Mesendoderm (in vitro differentiated cells): ENCODE data around the gene DENND2C.

Experiments
- DNase-seq: peaks from one replicate; pipeline ENCODE4 v3.0.0; 2013
- H2AK5ac ChIP-seq: 2 replicates; pipeline ENCODE4 v1.6.1; 2013; ENCODE audit warnings: low read length, inconsistent platforms
- H2BK120ac ChIP-seq: 2 replicates; pipeline ENCODE4 v1.6.1; 2013; ENCODE audit warnings: low read depth, mild to moderate bottlenecking, low read length, moderate library complexity, mixed read lengths
- H2BK15ac ChIP-seq: replicated peaks from 2 replicates; pipeline ENCODE4 v1.6.1; 2013; ENCODE audit warnings: low read depth, mild to moderate bottlenecking, moderate library complexity
- H2BK5ac ChIP-seq: 2 replicates; pipeline ENCODE4 v1.6.1; 2013; ENCODE audit warnings: low read length, inconsistent platforms
- H3K18ac ChIP-seq: 2 replicates; pipeline ENCODE4 v1.6.1; 2013; ENCODE audit warnings: mild to moderate bottlenecking, low read length, mixed read lengths
- H3K23ac ChIP-seq: one replicate; pipeline ENCODE4 v1.6.1; 2013; ENCODE audit warnings: low read length
- H3K27ac ChIP-seq: 2 replicates; pipeline ENCODE4 v1.5.1; 2013; ENCODE audit warnings: low read depth, mild to moderate bottlenecking, inconsistent platforms, low read length, moderate library complexity
- H3K27me3 ChIP-seq: 2 replicates; pipeline ENCODE4 v1.6.1; 2013; ENCODE audit warnings: low read length, control low read depth, mild to moderate bottlenecking, inconsistent platforms; ENCODE audit not compliant: insufficient read depth, poor library complexity
- H3K36me3 ChIP-seq: 2 replicates; pipeline ENCODE4 v1.6.1; 2013; ENCODE audit warnings: low read length, inconsistent platforms; ENCODE audit not compliant: control insufficient read depth, insufficient read depth
- H3K4ac ChIP-seq: one replicate; pipeline ENCODE4 v1.6.1; 2013; ENCODE audit warnings: low read depth, mild to moderate bottlenecking, low read length, moderate library complexity
- H3K4me1 ChIP-seq: 2 replicates; pipeline ENCODE4 v1.6.1; 2013; ENCODE audit warnings: low read depth, low read length, inconsistent platforms; ENCODE audit not compliant: control insufficient read depth
- H3K4me2 ChIP-seq: 2 replicates; pipeline ENCODE4 v1.6.1; 2013; ENCODE audit warnings: low read length
- H3K4me3 ChIP-seq: 2 replicates; pipeline ENCODE4 v1.5.1; 2013; ENCODE audit warnings: mild to moderate bottlenecking, low read length
- H3K56ac ChIP-seq: one replicate; pipeline ENCODE4 v1.6.1; 2013; ENCODE audit warnings: low read length
- H3K79me1 ChIP-seq: 2 replicates; pipeline ENCODE4 v1.6.1; 2013; ENCODE audit warnings: low read length, inconsistent platforms
- H3K79me2 ChIP-seq: 2 replicates; pipeline ENCODE4 v1.6.1; 2013; ENCODE audit warnings: mild to moderate bottlenecking, low read length; ENCODE audit not compliant: control insufficient read depth, insufficient read depth
- H3K9ac ChIP-seq: 2 replicates; pipeline ENCODE4 v1.6.1; 2013; ENCODE audit warnings: low read length, inconsistent platforms
- H4K5ac ChIP-seq: one replicate; pipeline ENCODE4 v1.6.1; 2013; ENCODE audit warnings: low read length
- H4K8ac ChIP-seq: one replicate; pipeline ENCODE4 v1.6.1; 2013; ENCODE audit warnings: low read depth, mild to moderate bottlenecking, control low read depth, low read length, moderate library complexity
- WGBS: extraction: QIAGEN DNeasy Blood & Tissue Kit; methylation state at CpG from one replicate; pipeline ENCODE4 v1.1.7; 2013; ENCODE audit warnings: low lambda C conversion rate, missing lambda C conversion rate; ENCODE audit not compliant: insufficient coverage; ENCODE audit errors: extremely low coverage; 5-methylcytosine and 5-hydroxymethylcytosine counted together

DENND2C gene

DNA sequence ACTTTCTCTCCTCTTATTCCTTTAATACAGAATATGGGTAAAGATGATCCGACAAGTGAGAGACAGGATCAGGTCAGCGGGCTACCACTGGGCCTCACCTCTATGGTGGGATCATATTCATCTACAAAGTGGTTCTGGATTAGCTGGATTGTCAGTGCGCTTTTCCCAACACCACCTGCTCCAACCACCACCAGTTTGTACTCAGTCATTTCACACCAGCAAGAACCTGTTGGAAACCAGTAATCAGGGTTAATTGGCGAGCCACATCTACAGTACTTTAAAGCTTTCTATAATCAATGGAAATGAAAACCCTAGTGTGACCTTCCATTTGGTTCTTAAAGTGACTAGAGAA is 46.1 kb upstream of the DENND2C start:
- no peak overlapping the region for H2BK15ac ChIP-seq
- H4K5ac ChIP-seq: peak overlapping the region; percentile 97
- H3K79me2 ChIP-seq: peaks cover 12% of the 10 kb centered on the region
- H2AK5ac ChIP-seq: peak overlapping the region; percentile 17
- H3K18ac ChIP-seq: no peak overlapping the region
- H4K8ac ChIP-seq: no peak overlapping the region
- H3K56ac ChIP-seq: peak overlapping the region; percentile 96
- H2BK120ac ChIP-seq: no peak overlapping the region
- H3K9ac ChIP-seq: peak overlapping the region; percentile 99
- H3K23ac ChIP-seq: no peak overlapping the region
- no peaks in the 10 kb centered on the region for H3K4me1 ChIP-seq
- peak overlapping the region; percentile 95 for H3K4me3 ChIP-seq
- peak overlapping the region; percentile 19 for H3K4me2 ChIP-seq
- WGBS: no CpG with 5 or more reads among the region's 4 CpGs
- peak overlapping the region; percentile 61 for H3K27ac ChIP-seq
- DNase-seq: no peak
- no peak overlapping the region for H2BK5ac ChIP-seq
- H3K27me3 ChIP-seq: no peaks in the 10 kb centered on the region
- H3K4ac ChIP-seq: peak overlapping the region; percentile 28
- H3K36me3 ChIP-seq: peaks cover 6% of the 10 kb centered on the region
- H3K79me1 ChIP-seq: peaks cover 4% of the 10 kb centered on the region

- Histone ChIP-seq H2AK5ac (no peak overlapping the region), H3K27me3 (no peaks in the 10 kb centered on the region), H3K9ac (no peak overlapping the region), H2BK120ac (no peak overlapping the region), H2BK5ac (no peak overlapping the region), H3K4me2 (no peak overlapping the region), H4K5ac (no peak overlapping the region), H3K79me2 (peaks cover 12% of the 10 kb centered on the region), H3K4me1 (no peaks in the 10 kb centered on the region), H3K79me1 (peaks cover 4% of the 10 kb centered on the region), H2BK15ac (no peak overlapping the region), H3K23ac (no peak overlapping the region), H3K56ac (no peak overlapping the region), H3K27ac (no peak overlapping the region), H4K8ac (no peak overlapping the region), H3K18ac (no peak overlapping the region), H3K4me3 (no peak overlapping the region), H3K4ac (no peak overlapping the region), H3K36me3 (peaks cover 4% of the 10 kb centered on the region)
- WGBS: no CpG with 5 or more reads among the region's 4 CpGs
- DNase-seq: no peak
Measured at GRCh38 chr1:114712977-114713376, 43.1 kb upstream of the DENND2C start.

DNA sequence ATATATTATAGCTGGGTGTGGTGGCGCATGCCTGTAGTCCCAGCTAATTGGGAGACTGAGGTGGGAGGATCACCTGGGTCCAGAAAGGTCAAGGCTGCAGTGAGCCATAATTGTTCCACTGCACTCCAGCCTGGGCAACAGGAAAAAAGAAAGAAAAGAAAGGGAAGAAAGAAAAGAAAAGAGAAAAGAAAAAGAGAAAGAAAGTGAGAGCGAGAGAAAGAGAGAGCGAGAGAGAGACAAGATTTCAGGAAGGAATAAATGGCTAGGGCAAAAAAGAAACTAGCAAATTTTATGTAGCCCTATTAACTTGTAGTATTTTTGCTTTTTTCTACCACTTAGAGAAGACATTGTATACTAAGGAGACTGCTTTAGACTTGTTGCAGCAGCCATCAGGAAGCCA is 40.5 kb upstream of the DENND2C start:
- Histone ChIP-seq H3K56ac (no peak overlapping the region), H3K23ac (no peak overlapping the region), H3K9ac (no peak overlapping the region), H4K5ac (no peak overlapping the region), H3K36me3 (peaks cover 9% of the 10 kb centered on the region), H3K79me2 (peaks cover under 1% of the 10 kb centered on the region), H3K4ac (no peak overlapping the region), H4K8ac (no peak overlapping the region), H3K4me1 (no peaks in the 10 kb centered on the region), H3K4me3 (no peak overlapping the region), H3K18ac (no peak overlapping the region), H3K79me1 (peaks cover 4% of the 10 kb centered on the region), H3K27me3 (no peaks in the 10 kb centered on the region), H2BK120ac (no peak overlapping the region), H3K27ac (no peak overlapping the region), H2BK15ac (no peak overlapping the region), H2AK5ac (no peak overlapping the region), H2BK5ac (no peak overlapping the region), H3K4me2 (no peak overlapping the region)
- no peak for DNase-seq
- WGBS: 100% methylated on average over 2 of the region's 3 CpGs

GRCh38 chr1:114707604-114708003 is 37.8 kb upstream of the DENND2C start:
- no peak overlapping the region for H3K23ac ChIP-seq
- H3K79me1 ChIP-seq: no peaks in the 10 kb centered on the region
- H3K36me3 ChIP-seq: peaks cover 9% of the 10 kb centered on the region
- no peak overlapping the region for H4K5ac ChIP-seq
- no peak overlapping the region for H3K4me2 ChIP-seq
- no peak overlapping the region for H3K27ac ChIP-seq
- H3K27me3 ChIP-seq: no peaks in the 10 kb centered on the region
- no peak for DNase-seq
- no peak overlapping the region for H3K56ac ChIP-seq
- H3K18ac ChIP-seq: no peak overlapping the region
- no peak overlapping the region for H2BK120ac ChIP-seq
- H2BK5ac ChIP-seq: no peak overlapping the region
- H4K8ac ChIP-seq: no peak overlapping the region
- WGBS: no CpG with 5 or more reads among the region's 2 CpGs
- no peaks in the 10 kb centered on the region for H3K4me1 ChIP-seq
- H3K9ac ChIP-seq: no peak overlapping the region
- no peak overlapping the region for H2BK15ac ChIP-seq
- H2AK5ac ChIP-seq: no peak overlapping the region
- no peak overlapping the region for H3K4ac ChIP-seq
- H3K79me2 ChIP-seq: no peaks in the 10 kb centered on the region
- H3K4me3 ChIP-seq: no peak overlapping the region

DNA sequence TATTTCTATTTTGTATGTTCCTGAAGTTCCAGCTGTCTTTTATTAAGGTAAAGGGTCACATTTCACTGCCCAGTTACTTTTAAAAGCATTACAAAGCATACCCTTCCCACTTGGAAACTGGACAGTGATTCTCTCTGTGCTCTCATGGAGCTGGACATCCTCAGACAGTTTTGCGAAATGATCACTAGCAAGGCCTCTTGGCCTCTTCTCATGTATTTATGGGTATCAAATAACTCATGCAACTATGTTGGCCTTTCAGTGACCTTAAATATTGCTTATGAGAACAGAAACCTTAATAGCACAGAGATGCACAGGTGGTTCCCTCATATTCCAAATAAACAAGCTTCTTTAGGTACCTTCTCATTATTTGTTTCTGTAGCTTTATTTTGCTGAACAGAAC is 33.4 kb upstream of the DENND2C start:
- H3K9ac ChIP-seq: no peak overlapping the region
- H3K36me3 ChIP-seq: peaks cover 5% of the 10 kb centered on the region
- H3K79me2 ChIP-seq: no peaks in the 10 kb centered on the region
- no peak overlapping the region for H3K56ac ChIP-seq
- H3K27me3 ChIP-seq: no peaks in the 10 kb centered on the region
- DNase-seq: no peak
- no peaks in the 10 kb centered on the region for H3K4me1 ChIP-seq
- H3K27ac ChIP-seq: no peak overlapping the region
- no peak overlapping the region for H3K23ac ChIP-seq
- H3K4me3 ChIP-seq: no peak overlapping the region
- H2BK120ac ChIP-seq: no peak overlapping the region
- H2AK5ac ChIP-seq: no peak overlapping the region
- no peak overlapping the region for H3K4ac ChIP-seq
- no peak overlapping the region for H2BK15ac ChIP-seq
- no peak overlapping the region for H4K8ac ChIP-seq
- no peak overlapping the region for H3K18ac ChIP-seq
- no peak overlapping the region for H3K4me2 ChIP-seq
- no CpG with 5 or more reads among the region's 1 CpG for WGBS
- no peak overlapping the region for H4K5ac ChIP-seq
- no peak overlapping the region for H2BK5ac ChIP-seq
- no peaks in the 10 kb centered on the region for H3K79me1 ChIP-seq

DNA sequence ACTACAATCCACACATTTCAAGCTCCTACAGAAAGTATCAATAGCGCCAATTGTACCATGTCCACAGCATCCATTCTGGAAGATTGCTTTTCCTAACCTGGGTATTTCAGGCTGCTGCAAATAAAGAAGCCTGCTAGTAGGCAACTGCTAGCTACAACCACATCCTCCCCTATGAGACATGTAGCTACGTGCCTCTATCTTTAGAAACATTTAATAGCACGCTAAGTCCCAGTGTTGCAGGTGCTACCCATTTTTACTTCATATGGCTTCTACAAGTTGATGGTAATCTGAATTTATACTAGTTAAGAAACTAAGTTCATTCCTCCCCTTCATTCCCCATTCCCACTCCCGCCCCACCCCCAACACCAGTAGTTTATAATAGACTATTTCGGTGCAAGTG is 32.9 kb upstream of the DENND2C start:
- Histone ChIP-seq H3K4ac (no peak overlapping the region), H3K79me1 (no peaks in the 10 kb centered on the region), H3K4me3 (no peak overlapping the region), H3K18ac (no peak overlapping the region), H2AK5ac (no peak overlapping the region), H2BK120ac (no peak overlapping the region), H2BK5ac (no peak overlapping the region), H3K36me3 (peaks cover 3% of the 10 kb centered on the region), H4K8ac (no peak overlapping the region), H3K4me1 (no peaks in the 10 kb centered on the region), H3K4me2 (no peak overlapping the region), H3K23ac (no peak overlapping the region), H3K9ac (no peak overlapping the region), H3K27ac (no peak overlapping the region), H4K5ac (no peak overlapping the region), H2BK15ac (no peak overlapping the region), H3K79me2 (no peaks in the 10 kb centered on the region), H3K56ac (no peak overlapping the region), H3K27me3 (no peaks in the 10 kb centered on the region)
- no peak for DNase-seq
- no CpG with 5 or more reads among the region's 5 CpGs for WGBS
